ENCODE measurements around the gene RFX8. TPM values are rescaled to one million over a fixed set of nuclear protein-coding genes. Genes with fewer than 3 reads are reported as not detected.

The RFX8 gene
- 1.0 TPM for total RNA-seq
- polyA plus RNA-seq: 1.5 TPM
- long read RNA-seq, donor 1: 0 reads
- long read RNA-seq, donor 2: 0 reads
- long read RNA-seq, donor 3: 0 reads
- long read RNA-seq, donor 4: 0 reads
- long read RNA-seq, donor 5: 0 reads
- long read RNA-seq, donor 6: 0 reads
- long read RNA-seq, donor 7: 0 reads
- long read RNA-seq, donor 8: 0 reads
- long read RNA-seq, donor 9: 0 reads
- long read RNA-seq, donor 10: 0 reads

- Histone ChIP-seq H3K36me3 (ENCODE audit: control insufficient read depth in 2 of 2, insufficient read depth in 2 of 2, low read length in 1 of 2) (no peaks in the 10 kb centered on the region), H3K9me3 (ENCODE audit: control insufficient read depth in 2 of 2, insufficient read depth in 1 of 2, low read length in 1 of 2) (no peaks in the 10 kb centered on the region), H3K27ac (ENCODE audit: low read depth in 1 of 2, low read length in 1 of 2) (peak within 1 kb of the TSS; percentile 25 to 76), H3K27me3 (ENCODE audit: control insufficient read depth in 2 of 2, insufficient read depth in 1 of 2, low read length in 1 of 2) (peaks cover 3 to 11% of the 10 kb centered on the region in 2 donors), H3K4me1 (ENCODE audit: control insufficient read depth in 2 of 2, insufficient read depth in 2 of 2, low read length in 2 of 2) (peaks cover 9 to 31% of the 10 kb centered on the region in 2 donors), H3K4me3 (ENCODE audit: low read length in 2 of 2) (peak within 1 kb of the TSS; percentile 45 to 62)
- DNase-seq (ENCODE audit: low read depth in 6 of 9, low spot score in 9 of 9): peak; percentile 37 to 86 (median 49)
- WGBS: 4% methylated on average over 20 of the region's 20 CpGs
Observed at GRCh38 chr2:101474731-101475384, at the start of gene RFX8. Gene RFX8, minus strand, starts transcription at chr2:101475112. Its CDS starts 8,264 bp downstream, at chr2:101466848.

GRCh38 chr2:101521487-101521886 lies 46.6 kb upstream of the RFX8 start:
- 97% methylated on average over 8 of the region's 8 CpGs for WGBS
- Histone ChIP-seq H3K27ac (ENCODE audit: low read depth in 1 of 2, low read length in 1 of 2) (no peak overlapping the region), H3K36me3 (ENCODE audit: control insufficient read depth in 2 of 2, insufficient read depth in 2 of 2, low read length in 1 of 2) (no peaks in the 10 kb centered on the region), H3K9me3 (ENCODE audit: control insufficient read depth in 2 of 2, insufficient read depth in 1 of 2, low read length in 1 of 2) (peaks cover 0 to 5% of the 10 kb centered on the region in 2 donors), H3K27me3 (ENCODE audit: control insufficient read depth in 2 of 2, insufficient read depth in 1 of 2, low read length in 1 of 2) (no peaks in the 10 kb centered on the region), H3K4me1 (ENCODE audit: control insufficient read depth in 2 of 2, insufficient read depth in 2 of 2, low read length in 2 of 2) (peaks cover 0 to 15% of the 10 kb centered on the region in 2 donors), H3K4me3 (ENCODE audit: low read length in 2 of 2) (no peak overlapping the region)
- DNase-seq (ENCODE audit: low read depth in 6 of 9, low spot score in 9 of 9): no peak

GRCh38 chr2:101520246-101520645 lies 45.3 kb upstream of the RFX8 start:
- H3K36me3 ChIP-seq (ENCODE audit: control insufficient read depth in 2 of 2, insufficient read depth in 2 of 2, low read length in 1 of 2): no peaks in the 10 kb centered on the region
- no peak for DNase-seq (ENCODE audit: low read depth in 6 of 9, low spot score in 9 of 9)
- peaks cover 0 to 15% of the 10 kb centered on the region in 2 donors for H3K4me1 ChIP-seq (ENCODE audit: control insufficient read depth in 2 of 2, insufficient read depth in 2 of 2, low read length in 2 of 2)
- WGBS: 25% methylated on average over 3 of the region's 3 CpGs
- H3K27ac ChIP-seq (ENCODE audit: low read depth in 1 of 2, low read length in 1 of 2): no peak overlapping the region
- no peak overlapping the region for H3K4me3 ChIP-seq (ENCODE audit: low read length in 2 of 2)
- peaks cover 0 to 10% of the 10 kb centered on the region in 2 donors for H3K9me3 ChIP-seq (ENCODE audit: control insufficient read depth in 2 of 2, insufficient read depth in 1 of 2, low read length in 1 of 2)
- H3K27me3 ChIP-seq (ENCODE audit: control insufficient read depth in 2 of 2, insufficient read depth in 1 of 2, low read length in 1 of 2): no peaks in the 10 kb centered on the region

- no peak for DNase-seq (ENCODE audit: low read depth in 6 of 9, low spot score in 9 of 9)
- Histone ChIP-seq H3K27ac (ENCODE audit: low read depth in 1 of 2, low read length in 1 of 2) (no peak overlapping the region), H3K27me3 (ENCODE audit: control insufficient read depth in 2 of 2, insufficient read depth in 1 of 2, low read length in 1 of 2) (no peaks in the 10 kb centered on the region), H3K36me3 (ENCODE audit: control insufficient read depth in 2 of 2, insufficient read depth in 2 of 2, low read length in 1 of 2) (no peaks in the 10 kb centered on the region), H3K9me3 (ENCODE audit: control insufficient read depth in 2 of 2, insufficient read depth in 1 of 2, low read length in 1 of 2) (peaks cover 0 to 10% of the 10 kb centered on the region in 2 donors), H3K4me1 (ENCODE audit: control insufficient read depth in 2 of 2, insufficient read depth in 2 of 2, low read length in 2 of 2) (peaks cover 0 to 15% of the 10 kb centered on the region in 2 donors), H3K4me3 (ENCODE audit: low read length in 2 of 2) (no peak overlapping the region)
- 83% methylated on average over 16 of the region's 16 CpGs for WGBS
Observed at GRCh38 chr2:101518578-101519492, 43.9 kb upstream of the RFX8 start.

- Histone ChIP-seq H3K4me3 (ENCODE audit: low read length in 2 of 2) (no peak overlapping the region), H3K27me3 (ENCODE audit: control insufficient read depth in 2 of 2, insufficient read depth in 1 of 2, low read length in 1 of 2) (no peaks in the 10 kb centered on the region), H3K36me3 (ENCODE audit: control insufficient read depth in 2 of 2, insufficient read depth in 2 of 2, low read length in 1 of 2) (no peaks in the 10 kb centered on the region), H3K9me3 (ENCODE audit: control insufficient read depth in 2 of 2, insufficient read depth in 1 of 2, low read length in 1 of 2) (peaks cover 0 to 14% of the 10 kb centered on the region in 2 donors), H3K4me1 (ENCODE audit: control insufficient read depth in 2 of 2, insufficient read depth in 2 of 2, low read length in 2 of 2) (peaks cover 0 to 15% of the 10 kb centered on the region in 2 donors), H3K27ac (ENCODE audit: low read depth in 1 of 2, low read length in 1 of 2) (no peak overlapping the region)
- no peak for DNase-seq (ENCODE audit: low read depth in 6 of 9, low spot score in 9 of 9)
Observed at GRCh38 chr2:101517758-101518271, 42.9 kb upstream of the RFX8 start.

- H3K36me3 ChIP-seq (ENCODE audit: control insufficient read depth in 2 of 2, insufficient read depth in 2 of 2, low read length in 1 of 2): no peaks in the 10 kb centered on the region
- WGBS: 10% methylated on average over 8 of the region's 8 CpGs
- no peaks in the 10 kb centered on the region for H3K27me3 ChIP-seq (ENCODE audit: control insufficient read depth in 2 of 2, insufficient read depth in 1 of 2, low read length in 1 of 2)
- H3K27ac ChIP-seq (ENCODE audit: low read depth in 1 of 2, low read length in 1 of 2): no peak overlapping the region
- DNase-seq (ENCODE audit: low read depth in 6 of 9, low spot score in 9 of 9): peak in 3 of 9 donors; percentile 11 to 37 (median 16)
- H3K4me3 ChIP-seq (ENCODE audit: low read length in 2 of 2): no peak overlapping the region
- H3K9me3 ChIP-seq (ENCODE audit: control insufficient read depth in 2 of 2, insufficient read depth in 1 of 2, low read length in 1 of 2): peaks cover 0 to 14% of the 10 kb centered on the region in 2 donors
- peaks cover 0 to 15% of the 10 kb centered on the region in 2 donors for H3K4me1 ChIP-seq (ENCODE audit: control insufficient read depth in 2 of 2, insufficient read depth in 2 of 2, low read length in 2 of 2)
Observed at GRCh38 chr2:101516823-101517690, 42.1 kb upstream of the RFX8 start.

GRCh38 chr2:101516349-101516748 lies 41.4 kb upstream of the RFX8 start:
- WGBS: 99% methylated on average over 5 of the region's 5 CpGs
- Histone ChIP-seq H3K4me1 (ENCODE audit: control insufficient read depth in 2 of 2, insufficient read depth in 2 of 2, low read length in 2 of 2) (peaks cover 0 to 15% of the 10 kb centered on the region in 2 donors), H3K9me3 (ENCODE audit: control insufficient read depth in 2 of 2, insufficient read depth in 1 of 2, low read length in 1 of 2) (peaks cover 0 to 14% of the 10 kb centered on the region in 2 donors), H3K4me3 (ENCODE audit: low read length in 2 of 2) (no peak overlapping the region), H3K36me3 (ENCODE audit: control insufficient read depth in 2 of 2, insufficient read depth in 2 of 2, low read length in 1 of 2) (no peaks in the 10 kb centered on the region), H3K27me3 (ENCODE audit: control insufficient read depth in 2 of 2, insufficient read depth in 1 of 2, low read length in 1 of 2) (no peaks in the 10 kb centered on the region), H3K27ac (ENCODE audit: low read depth in 1 of 2, low read length in 1 of 2) (no peak overlapping the region)
- no peak for DNase-seq (ENCODE audit: low read depth in 6 of 9, low spot score in 9 of 9)

- Histone ChIP-seq H3K27ac (ENCODE audit: low read depth in 1 of 2, low read length in 1 of 2) (no peak overlapping the region), H3K27me3 (ENCODE audit: control insufficient read depth in 2 of 2, insufficient read depth in 1 of 2, low read length in 1 of 2) (no peaks in the 10 kb centered on the region), H3K9me3 (ENCODE audit: control insufficient read depth in 2 of 2, insufficient read depth in 1 of 2, low read length in 1 of 2) (peaks cover 0 to 14% of the 10 kb centered on the region in 2 donors), H3K36me3 (ENCODE audit: control insufficient read depth in 2 of 2, insufficient read depth in 2 of 2, low read length in 1 of 2) (no peaks in the 10 kb centered on the region), H3K4me1 (ENCODE audit: control insufficient read depth in 2 of 2, insufficient read depth in 2 of 2, low read length in 2 of 2) (peaks cover 0 to 15% of the 10 kb centered on the region in 2 donors), H3K4me3 (ENCODE audit: low read length in 2 of 2) (no peak overlapping the region)
- DNase-seq (ENCODE audit: low read depth in 6 of 9, low spot score in 9 of 9): no peak
- WGBS: 60% methylated on average over 5 of the region's 5 CpGs
Observed at GRCh38 chr2:101515477-101515876, 40.6 kb upstream of the RFX8 start.

Data from thymus (tissue), 14 donors.